Measurements from ENCODE around the gene INO80.
"Not testable (repeated sequence)": the region's sequence is repeated elsewhere in the genome, so short reads cannot be mapped to it uniquely, and the experiment has no call there.

The INO80 gene

GRCh38 chr15:40992241-40992741 is 123.8 kb downstream of the INO80 start:
- no peak for FAIRE-seq

DNA sequence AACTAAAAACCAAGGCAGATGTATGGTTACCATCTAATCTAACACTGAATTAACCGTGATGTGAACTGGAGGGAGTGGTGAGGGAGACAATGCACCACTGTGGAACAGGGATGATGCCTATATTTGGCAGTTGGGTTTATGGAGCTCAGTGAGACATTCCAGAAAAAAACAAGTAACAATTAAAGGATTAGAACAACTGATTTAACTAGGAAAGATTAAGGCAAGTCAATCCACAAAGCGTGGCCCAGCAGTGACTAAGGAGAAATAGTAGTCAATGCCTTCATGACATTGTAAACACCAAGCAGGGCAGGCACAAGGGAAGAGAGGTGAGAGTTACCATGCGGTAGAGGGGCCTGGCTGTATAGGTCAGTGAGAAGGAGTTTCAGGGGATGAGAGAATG is 124.7 kb downstream of the INO80 start:
- FAIRE-seq, result no peak

DNA sequence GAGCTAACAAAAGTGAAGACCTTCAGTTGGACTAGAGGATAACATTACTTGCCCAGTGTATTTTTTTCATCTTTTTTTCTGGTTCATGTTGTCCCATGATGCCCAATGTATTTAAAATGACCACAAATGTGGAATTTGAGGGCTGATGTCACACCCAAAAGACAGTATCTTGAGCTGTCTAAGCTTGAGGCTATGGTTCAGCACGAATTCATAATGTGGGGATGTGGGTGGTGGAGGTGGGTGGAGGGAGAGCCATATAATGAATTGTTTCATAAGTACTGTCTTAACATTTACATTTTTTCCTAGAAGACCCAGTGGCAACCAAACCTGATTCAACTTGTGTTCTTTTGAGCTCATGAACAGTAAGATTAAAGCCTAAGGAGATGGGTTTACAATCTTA is 125.3 kb downstream of the INO80 start:
- no peak for FAIRE-seq

- FAIRE-seq, result no peak
Observed at GRCh38 chr15:40990080-40990479, 126.0 kb downstream of the INO80 start.

DNA sequence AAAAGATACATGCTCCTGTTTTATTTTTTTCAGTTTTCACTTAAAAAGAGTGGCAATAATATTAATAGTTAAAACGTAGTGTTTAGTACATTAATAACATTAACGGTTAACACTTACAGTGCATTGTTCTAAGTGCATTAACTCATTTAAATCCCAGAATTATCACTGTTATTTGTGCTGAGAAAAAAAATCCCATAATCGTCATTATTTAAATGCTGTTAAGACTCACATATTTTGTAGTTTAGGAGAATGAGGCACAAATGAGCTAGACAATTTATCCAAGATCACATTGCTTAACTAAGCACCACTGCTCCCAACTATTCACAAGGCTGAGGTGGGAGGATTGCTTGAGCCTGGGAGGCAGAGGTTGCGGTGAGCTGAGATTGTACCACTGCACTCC is 127.9 kb downstream of the INO80 start:
- FAIRE-seq, result no peak

- no peak for FAIRE-seq
Observed at GRCh38 chr15:40986820-40987219, 129.3 kb downstream of the INO80 start.

DNA sequence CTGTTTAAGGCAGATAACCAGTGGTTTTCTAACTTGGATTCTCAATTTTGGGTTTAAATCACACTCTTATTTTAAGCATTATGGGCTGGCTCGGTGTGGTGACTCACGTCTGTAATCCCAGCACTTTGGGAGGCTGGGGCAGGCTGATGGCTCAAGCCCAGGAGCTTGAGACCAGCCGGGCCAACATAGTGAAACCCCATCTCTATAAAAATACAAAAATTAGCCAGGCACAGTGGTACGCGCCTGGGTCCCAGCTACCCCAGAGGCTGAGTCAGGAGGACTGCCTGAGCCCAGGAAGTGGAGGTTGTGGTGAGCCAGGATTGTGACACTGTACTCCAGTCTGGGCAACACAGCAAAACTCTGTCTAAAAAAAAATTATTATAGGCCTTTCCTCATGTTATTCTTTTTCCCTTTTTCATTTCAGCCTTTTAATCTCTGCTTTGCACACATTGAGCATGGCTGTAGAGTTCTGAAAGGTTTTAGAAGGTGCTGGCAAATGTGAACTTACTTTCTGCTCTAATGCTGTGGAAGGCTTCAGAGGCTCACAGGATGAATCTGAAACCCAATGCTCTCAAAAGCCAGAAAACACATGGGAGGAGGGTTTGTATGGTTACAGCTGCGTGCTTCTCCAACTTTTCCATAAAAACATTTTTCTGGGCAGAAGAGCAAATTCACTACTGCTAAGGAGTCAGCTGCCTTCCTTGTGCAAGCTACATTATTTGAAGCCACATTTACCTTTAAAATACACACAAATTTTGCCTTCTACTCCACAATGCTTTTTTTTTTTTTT is 130.3 kb downstream of the INO80 start:
- no peak for FAIRE-seq

DNA sequence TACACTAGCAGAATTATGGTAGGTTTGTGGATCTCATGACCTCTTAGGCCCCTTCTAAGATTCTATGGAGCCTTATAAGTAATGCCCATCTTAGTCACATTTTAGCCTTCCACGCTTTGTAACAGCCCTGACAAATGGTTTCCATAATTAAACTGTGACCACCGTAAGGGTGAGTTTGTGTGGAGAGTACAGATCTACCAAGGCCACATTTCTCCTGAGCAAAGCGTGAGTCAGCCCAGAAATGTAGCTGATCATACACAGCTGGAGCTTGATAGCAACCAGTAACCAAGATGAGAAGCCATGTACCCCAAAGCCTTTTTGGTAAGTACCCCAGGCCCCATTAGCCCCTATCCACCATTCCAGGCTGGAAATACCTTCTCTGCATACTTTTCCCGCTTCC is 131.1 kb downstream of the INO80 start:
- no peak for FAIRE-seq

DNA sequence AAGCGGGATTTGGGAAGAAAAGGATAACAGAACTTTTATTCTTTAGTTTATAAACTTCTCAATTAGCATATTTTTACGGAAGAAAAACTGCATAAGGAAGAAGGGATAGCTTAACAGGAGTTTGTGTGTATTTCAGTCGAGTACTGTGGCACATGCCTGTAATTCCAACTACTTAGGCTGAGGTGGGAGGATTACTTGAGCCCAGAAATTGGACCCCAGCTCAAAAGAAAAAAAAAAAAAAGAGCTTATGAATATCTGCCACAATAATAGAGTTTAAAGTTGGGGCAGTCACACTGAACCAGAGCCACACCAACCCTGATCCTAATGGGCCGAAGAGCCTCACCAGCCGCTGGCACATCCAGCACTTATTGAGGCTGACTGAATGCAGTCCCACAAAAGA is 131.7 kb downstream of the INO80 start:
- FAIRE-seq, result no peak

- no peak for FAIRE-seq
Observed at GRCh38 chr15:40982855-40983254, 133.2 kb downstream of the INO80 start.

DNA sequence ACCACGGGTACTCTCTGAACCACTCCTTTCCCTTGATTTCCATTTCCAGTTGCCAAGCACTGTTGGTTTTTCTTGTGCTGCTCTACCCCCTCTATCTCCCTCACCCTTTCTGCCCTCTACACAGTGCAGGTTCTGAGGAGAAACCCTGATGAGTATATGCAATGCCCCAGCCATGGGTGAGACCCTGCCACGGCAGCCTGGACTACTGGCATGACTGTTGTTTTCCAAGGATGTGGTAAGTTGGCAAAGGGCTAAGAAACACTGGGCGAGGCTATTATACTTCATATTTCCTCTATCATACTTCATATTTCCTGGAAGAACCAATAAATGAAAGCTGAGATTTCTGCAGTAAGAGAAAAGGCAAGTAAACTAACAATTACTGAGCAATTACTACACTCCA is 134.9 kb downstream of the INO80 start:
- no peak for FAIRE-seq

DNA sequence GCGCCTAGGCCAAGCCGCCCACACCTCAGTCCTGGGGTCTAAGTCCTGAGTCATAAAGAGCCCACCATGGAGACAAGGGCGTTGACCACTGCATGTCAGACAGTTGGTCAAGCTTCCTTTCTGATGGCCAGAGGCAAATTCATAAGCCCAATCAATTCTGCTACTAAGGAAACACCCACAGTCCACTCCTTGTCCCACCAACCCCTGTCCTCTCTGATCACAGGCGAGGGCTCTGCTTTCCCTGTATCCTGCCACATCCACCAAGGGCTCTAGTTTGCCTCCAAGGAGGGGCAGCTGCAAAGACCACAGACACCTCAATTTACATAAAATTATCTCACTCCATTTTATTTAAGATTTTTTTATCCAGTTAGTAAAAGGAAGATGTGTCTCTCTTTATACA is 137.5 kb downstream of the INO80 start:
- no peak for FAIRE-seq

GRCh38 chr15:40978141-40978540 is 137.9 kb downstream of the INO80 start:
- FAIRE-seq, result no peak

- no peak for FAIRE-seq
Observed at GRCh38 chr15:40976819-40977218, 139.3 kb downstream of the INO80 start.

DNA sequence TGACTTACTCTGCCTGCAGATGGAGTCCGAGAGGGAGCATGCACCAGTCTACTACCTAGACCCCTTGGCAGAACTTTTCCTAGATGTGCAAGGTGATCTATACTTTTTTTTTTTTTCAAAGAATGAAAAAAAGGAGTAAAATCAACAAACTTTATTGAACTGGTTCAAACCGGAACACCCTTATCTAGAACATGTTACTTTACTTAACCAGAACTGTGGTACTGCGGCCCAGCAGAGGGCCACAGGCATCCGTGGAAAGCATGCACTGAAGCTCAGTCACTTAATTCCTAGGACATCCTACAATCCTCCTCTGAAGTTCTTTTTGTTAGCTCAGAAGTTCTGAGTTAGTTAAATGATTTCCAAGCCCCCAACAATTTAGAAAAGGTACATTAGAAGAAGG is 141.2 kb downstream of the INO80 start:
- no peak for FAIRE-seq

DNA sequence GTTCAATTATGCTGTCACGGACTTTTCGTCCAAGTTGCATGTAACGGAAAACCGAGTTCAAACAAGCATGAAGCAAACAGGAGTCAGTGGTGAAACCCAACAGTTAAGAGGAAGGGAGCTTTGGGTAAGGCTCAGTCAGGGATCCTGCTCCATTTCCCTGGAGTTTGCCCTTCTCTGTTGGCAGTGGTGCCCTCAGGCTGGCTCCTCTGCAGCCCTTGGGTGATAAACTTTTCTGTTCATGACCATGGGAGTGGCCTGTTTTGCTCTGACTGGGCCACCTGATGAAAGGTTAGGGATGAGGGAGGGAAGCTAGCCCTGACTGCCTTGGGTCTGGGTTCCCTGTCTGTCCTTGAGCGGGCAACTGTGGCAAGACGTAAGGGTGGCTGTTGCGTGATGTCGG is 146.7 kb downstream of the INO80 start:
- no peak for FAIRE-seq

DNA sequence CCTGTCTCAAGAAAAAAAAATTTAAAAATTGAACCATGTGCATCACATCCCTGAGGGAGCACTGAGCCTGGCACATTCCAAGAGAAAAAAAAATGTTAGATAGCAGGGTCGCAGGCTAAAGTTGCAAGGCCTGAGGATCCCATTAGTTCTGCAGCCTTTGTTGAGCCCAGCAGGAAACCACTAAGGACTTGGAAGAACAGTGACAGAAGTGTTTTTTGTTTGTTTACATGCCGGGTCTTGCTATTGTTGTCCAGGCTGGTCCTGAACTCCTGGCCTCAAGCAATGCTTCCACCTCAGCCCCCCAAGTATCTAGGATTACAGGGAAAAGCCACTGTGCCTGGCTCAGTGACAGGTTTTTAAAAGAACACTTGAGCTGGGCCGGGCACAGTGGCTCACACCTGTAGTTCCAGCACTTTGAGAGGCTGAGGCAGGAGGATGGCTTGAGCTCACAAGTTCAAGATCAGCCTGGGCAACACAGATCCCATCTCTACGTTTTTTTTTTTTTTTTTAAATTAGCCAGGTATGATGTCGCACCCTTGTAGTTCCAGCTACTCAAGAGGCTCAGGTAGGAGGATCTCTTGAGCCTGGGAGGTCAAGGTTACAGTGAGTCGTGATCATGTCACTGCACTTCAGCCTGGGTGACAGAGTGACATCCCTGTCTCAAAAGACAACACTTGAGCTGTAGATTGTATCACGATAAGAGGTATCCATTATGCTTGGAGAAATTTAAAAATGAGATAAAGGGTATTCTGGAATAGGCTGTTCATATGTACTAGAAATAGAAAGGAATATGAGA is 147.6 kb downstream of the INO80 start:
- no peak for FAIRE-seq

- no peak for FAIRE-seq
Observed at GRCh38 chr15:40964634-40965033, 151.4 kb downstream of the INO80 start.

- no peak for FAIRE-seq
Observed at GRCh38 chr15:40964006-40964405, 152.1 kb downstream of the INO80 start.

DNA sequence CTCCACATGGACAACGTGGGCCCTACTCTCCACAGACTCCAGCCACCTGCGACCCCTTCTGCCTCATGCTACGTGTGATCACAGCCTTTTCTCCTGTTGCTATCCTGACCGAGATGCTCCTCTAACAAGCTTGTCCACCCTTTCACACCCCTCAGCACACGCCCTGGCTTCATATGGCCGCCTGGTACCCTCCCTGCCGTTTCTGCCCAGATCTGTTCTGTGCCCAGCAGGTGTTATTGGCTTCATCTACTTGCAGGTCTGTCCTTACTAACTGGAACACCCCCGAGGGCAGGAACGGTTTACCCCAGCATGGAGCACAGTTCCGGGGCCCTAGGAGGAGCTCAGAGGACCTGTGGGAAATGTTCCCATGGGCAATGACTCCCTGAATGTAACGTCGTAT is 152.9 kb downstream of the INO80 start:
- no peak for FAIRE-seq

- FAIRE-seq, result not testable (repeated sequence)
Observed at GRCh38 chr15:40962317-40962716, 153.8 kb downstream of the INO80 start.

GRCh38 chr15:40961740-40962139 is 154.3 kb downstream of the INO80 start:
- not testable (repeated sequence) for FAIRE-seq

DNA sequence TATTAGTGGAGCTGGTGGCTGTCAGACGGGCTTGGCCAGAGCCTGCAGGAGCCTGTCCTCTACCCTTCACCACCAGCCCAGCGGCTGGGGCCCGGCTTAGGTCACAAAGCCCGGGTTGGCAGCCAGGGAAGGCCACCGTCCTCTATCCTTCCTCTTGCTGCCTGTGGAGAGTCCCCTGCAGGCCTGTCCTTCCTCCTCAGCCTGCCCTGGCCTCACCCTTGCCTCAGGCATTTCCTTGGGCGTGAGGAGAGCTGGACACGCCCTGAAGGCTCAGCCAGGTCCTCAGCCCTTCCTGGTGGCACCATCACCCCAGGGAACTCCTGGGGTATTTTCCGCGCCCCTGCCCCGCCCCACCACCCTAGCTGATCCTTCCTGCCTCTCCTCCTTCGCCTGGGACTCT is 155.2 kb downstream of the INO80 start:
- FAIRE-seq, result no peak
